ENCODE measurements around the gene MSMB. TPM values are rescaled to one million over a fixed set of nuclear protein-coding genes. Genes with fewer than 3 reads are reported as not detected.

The MSMB gene
- total RNA-seq (2014; rRNA removed; shearing (Covaris generic)) = not detected in 2 replicates

DNA sequence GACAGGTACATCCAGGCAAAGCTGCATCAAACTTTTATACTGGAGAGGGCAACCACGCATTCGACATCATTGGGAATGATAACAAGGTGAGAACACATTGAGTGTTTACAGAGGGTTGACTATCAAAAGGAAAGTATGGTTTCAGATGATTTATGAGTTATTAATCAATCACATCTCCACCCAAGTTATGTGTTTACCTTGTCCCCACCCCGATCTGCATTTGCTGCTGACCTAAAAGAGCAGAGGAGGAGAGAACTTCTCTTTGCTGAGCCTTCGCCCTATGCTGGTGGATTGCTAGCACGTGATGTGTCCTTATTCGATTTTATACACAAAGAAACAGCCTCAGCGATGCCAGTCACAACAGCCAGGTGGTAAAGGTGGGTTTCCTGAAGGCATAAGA, at the start of gene MSMB:
MSMB (minus strand) TSS at position 9 of the 400 bp plus-strand sequence. CDS start 32 bp downstream, outside the sequence.

DNA sequence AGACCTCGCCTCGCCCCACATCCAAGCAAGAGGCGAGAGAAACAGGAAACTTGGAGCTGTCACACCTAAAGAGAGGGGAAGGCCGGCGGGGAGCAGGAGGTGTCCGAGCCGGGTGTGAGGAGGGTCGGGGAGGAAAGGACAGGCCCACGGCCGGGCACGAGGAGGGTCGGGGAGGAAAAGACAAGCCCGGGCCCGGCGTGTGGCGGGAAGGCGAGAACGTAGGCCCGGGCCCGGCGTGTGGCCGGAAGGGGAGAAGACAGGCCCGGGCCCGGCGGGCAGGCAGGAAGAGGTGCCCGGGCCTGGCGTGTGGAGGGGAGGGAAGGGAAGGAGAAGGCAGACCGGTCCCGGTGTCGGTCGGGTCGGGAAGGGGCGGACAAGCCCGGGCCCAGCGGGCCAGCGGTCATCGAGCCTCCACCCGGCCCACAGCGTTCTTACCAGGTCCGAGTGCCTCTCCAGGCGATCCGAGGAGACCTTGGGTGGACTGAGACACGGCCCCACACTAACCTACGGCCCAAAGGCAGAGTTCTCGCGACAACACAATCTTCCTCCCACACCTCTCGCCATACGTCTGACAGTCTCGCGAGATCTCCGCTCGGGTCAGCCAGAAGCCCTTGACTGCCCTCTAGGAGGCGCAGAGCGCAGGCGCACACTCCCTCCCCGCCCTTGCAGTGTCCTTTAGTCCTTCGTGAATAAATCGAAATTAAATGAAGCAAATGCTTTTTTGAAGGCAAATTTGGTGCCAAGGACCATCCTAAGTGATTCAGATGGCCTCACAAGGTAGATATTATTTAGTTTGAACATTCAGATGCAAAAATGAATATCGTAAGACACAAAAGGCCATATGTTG, 15.8 kb downstream of the MSMB start, which contains the start of gene NCOA4:
NCOA4 (minus strand) TSS at position 533 of the 847 bp plus-strand sequence. CDS start 13,943 bp downstream, outside the sequence.

Small RNA genes within 50 kb of the gene (small RNA-seq; reads per million reads assigned to genes)
- gene SNORA74C-1 = not detected

Other genes starting within 250 kb of the MSMB start
- gene AGAP4, start 198.8 kb downstream of the MSMB start, total RNA-seq (2014; rRNA removed; shearing (Covaris generic)) = 8.1 and 11.7 TPM in 2 replicates
- 75.3 and 102 TPM in 2 replicates for gene TIMM23, start 73.8 kb downstream of the MSMB start, total RNA-seq (2014; rRNA removed; shearing (Covaris generic))
- 65.9 and 78.6 TPM in 2 replicates for gene NCOA4, start 15.6 kb downstream of the MSMB start, total RNA-seq (2014; rRNA removed; shearing (Covaris generic))
- gene ANTXRL, start 240.7 kb upstream of the MSMB start, total RNA-seq (2014; rRNA removed; shearing (Covaris generic)) = not detected in 2 replicates